Measurements from ENCODE around the gene LAMTOR3.

LAMTOR3 gene

GRCh38 chr4:99853190-99853589 lies 41.0 kb downstream of the LAMTOR3 start:
- no peak for TF ChIP-seq GATA2 (IDR thresholded peaks at IDR 0.05; ENCODE audit: low read depth, low read length)
- TF ChIP-seq GATA3 (IDR thresholded peaks at IDR 0.05; ENCODE audit: low read depth, low read length): no peak

GRCh38 chr4:99852199-99852749 lies 42.0 kb downstream of the LAMTOR3 start:
- TF ChIP-seq GATA2 (IDR thresholded peaks at IDR 0.05; ENCODE audit: low read depth, low read length) (no peak), GATA3 (IDR thresholded peaks at IDR 0.05; ENCODE audit: low read depth, low read length) (no peak)

- TF ChIP-seq GATA3 (IDR thresholded peaks at IDR 0.05; ENCODE audit: low read depth, low read length) (no peak), GATA2 (IDR thresholded peaks at IDR 0.05; ENCODE audit: low read depth, low read length) (no peak)
Observed at GRCh38 chr4:99848591-99849001, 45.6 kb downstream of the LAMTOR3 start.

GRCh38 chr4:99847362-99847976 lies 46.8 kb downstream of the LAMTOR3 start:
- no peak for TF ChIP-seq GATA3 (IDR thresholded peaks at IDR 0.05; ENCODE audit: low read depth, low read length)
- no peak for TF ChIP-seq GATA2 (IDR thresholded peaks at IDR 0.05; ENCODE audit: low read depth, low read length)

- TF ChIP-seq GATA2 (IDR thresholded peaks at IDR 0.05; ENCODE audit: low read depth, low read length): peak; percentile 64; the same call in 1 of the 2 replicates
- peak; percentile 72 for TF ChIP-seq GATA3 (IDR thresholded peaks at IDR 0.05; ENCODE audit: low read depth, low read length)
Observed at GRCh38 chr4:99846891-99847290, 47.3 kb downstream of the LAMTOR3 start.

- TF ChIP-seq GATA3 (IDR thresholded peaks at IDR 0.05; ENCODE audit: low read depth, low read length): no peak
- TF ChIP-seq GATA2 (IDR thresholded peaks at IDR 0.05; ENCODE audit: low read depth, low read length): no peak
Observed at GRCh38 chr4:99845708-99846469, 48.3 kb downstream of the LAMTOR3 start.

GRCh38 chr4:99845179-99845578 lies 49.0 kb downstream of the LAMTOR3 start:
- TF ChIP-seq GATA3 (IDR thresholded peaks at IDR 0.05; ENCODE audit: low read depth, low read length): peak; percentile 98
- peak; percentile 99 for TF ChIP-seq GATA2 (IDR thresholded peaks at IDR 0.05; ENCODE audit: low read depth, low read length)

GRCh38 chr4:99844048-99844447 lies 50.2 kb downstream of the LAMTOR3 start:
- TF ChIP-seq GATA2 (IDR thresholded peaks at IDR 0.05; ENCODE audit: low read depth, low read length) (no peak), GATA3 (IDR thresholded peaks at IDR 0.05; ENCODE audit: low read depth, low read length) (no peak)

- TF ChIP-seq GATA3 (IDR thresholded peaks at IDR 0.05; ENCODE audit: low read depth, low read length): no peak
- TF ChIP-seq GATA2 (IDR thresholded peaks at IDR 0.05; ENCODE audit: low read depth, low read length): no peak
Observed at GRCh38 chr4:99843413-99843812, 50.8 kb downstream of the LAMTOR3 start.

- TF ChIP-seq GATA3 (IDR thresholded peaks at IDR 0.05; ENCODE audit: low read depth, low read length): no peak
- TF ChIP-seq GATA2 (IDR thresholded peaks at IDR 0.05; ENCODE audit: low read depth, low read length): no peak
Observed at GRCh38 chr4:99841129-99841528, 53.1 kb downstream of the LAMTOR3 start.

- TF ChIP-seq GATA2 (IDR thresholded peaks at IDR 0.05; ENCODE audit: low read depth, low read length) (no peak), GATA3 (IDR thresholded peaks at IDR 0.05; ENCODE audit: low read depth, low read length) (no peak)
Observed at GRCh38 chr4:99838927-99839326, 55.3 kb downstream of the LAMTOR3 start.

- TF ChIP-seq GATA3 (IDR thresholded peaks at IDR 0.05; ENCODE audit: low read depth, low read length) (no peak), GATA2 (IDR thresholded peaks at IDR 0.05; ENCODE audit: low read depth, low read length) (no peak)
Observed at GRCh38 chr4:99835942-99836341, 58.3 kb downstream of the LAMTOR3 start.

GRCh38 chr4:99834569-99834968 lies 59.7 kb downstream of the LAMTOR3 start:
- TF ChIP-seq GATA3 (IDR thresholded peaks at IDR 0.05; ENCODE audit: low read depth, low read length) (no peak), GATA2 (IDR thresholded peaks at IDR 0.05; ENCODE audit: low read depth, low read length) (no peak)

GRCh38 chr4:99833756-99834155 lies 60.5 kb downstream of the LAMTOR3 start:
- TF ChIP-seq GATA3 (IDR thresholded peaks at IDR 0.05; ENCODE audit: low read depth, low read length) (no peak), GATA2 (IDR thresholded peaks at IDR 0.05; ENCODE audit: low read depth, low read length) (no peak)

GRCh38 chr4:99832758-99833157 lies 61.5 kb downstream of the LAMTOR3 start:
- no peak for TF ChIP-seq GATA3 (IDR thresholded peaks at IDR 0.05; ENCODE audit: low read depth, low read length)
- no peak for TF ChIP-seq GATA2 (IDR thresholded peaks at IDR 0.05; ENCODE audit: low read depth, low read length)
